Nephron progenitor cell (in vitro differentiated cells): ENCODE results near the gene IZUMO4.
A peak's percentile ranks its signal among the peaks of the same experiment; 100 is the strongest.

Source experiments
- DNase-seq: peaks from one replicate; pipeline ENCODE4 v3.0.0; 2021
- H3K27ac Mint-ChIP-seq: 2 replicates; pipeline ENCODE4 v1.8.0; 2021; ENCODE audit warnings: mild to moderate bottlenecking, moderate library complexity, mixed read lengths
- H3K27me3 Mint-ChIP-seq: 2 replicates; pipeline ENCODE4 v1.8.0; 2021; ENCODE audit warnings: mild to moderate bottlenecking, low read depth, mixed read lengths; ENCODE audit not compliant: poor library complexity
- H3K36me3 Mint-ChIP-seq: 2 replicates; pipeline ENCODE4 v1.8.0; 2021; ENCODE audit warnings: low read depth, mixed read lengths
- H3K4me1 Mint-ChIP-seq: 2 replicates; pipeline ENCODE4 v1.8.0; 2021; ENCODE audit warnings: mixed read lengths
- H3K4me3 Mint-ChIP-seq: 2 replicates; pipeline ENCODE4 v1.8.0; 2021; ENCODE audit warnings: mild to moderate bottlenecking, moderate library complexity, mixed read lengths
- H3K9me3 Mint-ChIP-seq: 2 replicates; pipeline ENCODE4 v1.8.0; 2021; ENCODE audit warnings: mild to moderate bottlenecking, moderate library complexity, mixed read lengths
- CTCF ChIP-seq: fragments of 200-600 bp; sonication (generic); IDR thresholded peaks from 2 replicates; pipeline ENCODE4 v1.5.0; 2021; ENCODE audit warnings: antibody characterized with exemption

IZUMO4 gene

GRCh38 chr19:2097886-2098327 is 1.2 kb downstream of the IZUMO4 start:
- DNase-seq: no peak
- Mint-ChIP-seq H3K27me3 (no peaks in the 10 kb centered on the region), H3K4me3 (no peak overlapping the region), H3K4me1 (peaks cover 32% of the 10 kb centered on the region), H3K36me3 (peaks cover 10% of the 10 kb centered on the region), H3K9me3 (no peaks in the 10 kb centered on the region), H3K27ac (no peak overlapping the region)
- TF ChIP-seq CTCF: no peak

- Mint-ChIP-seq H3K27ac (no peak overlapping the region), H3K4me1 (peaks cover 24% of the 10 kb centered on the region), H3K4me3 (no peak overlapping the region), H3K27me3 (no peaks in the 10 kb centered on the region), H3K9me3 (peaks cover under 1% of the 10 kb centered on the region), H3K36me3 (peaks cover 18% of the 10 kb centered on the region)
- no peak for TF ChIP-seq CTCF
- DNase-seq: no peak
Measured at GRCh38 chr19:2099054-2099501, 2.4 kb downstream of the IZUMO4 start.

GRCh38 chr19:2099937-2100718 is 3.4 kb downstream of the IZUMO4 start:
- H3K9me3 Mint-ChIP-seq: peaks cover 7% of the 10 kb centered on the region
- no peak for DNase-seq
- H3K4me1 Mint-ChIP-seq: peaks cover 14% of the 10 kb centered on the region
- no peaks in the 10 kb centered on the region for H3K27me3 Mint-ChIP-seq
- H3K36me3 Mint-ChIP-seq: peaks cover 28% of the 10 kb centered on the region
- H3K27ac Mint-ChIP-seq: no peak overlapping the region
- TF ChIP-seq CTCF: no peak
- no peak overlapping the region for H3K4me3 Mint-ChIP-seq

DNA sequence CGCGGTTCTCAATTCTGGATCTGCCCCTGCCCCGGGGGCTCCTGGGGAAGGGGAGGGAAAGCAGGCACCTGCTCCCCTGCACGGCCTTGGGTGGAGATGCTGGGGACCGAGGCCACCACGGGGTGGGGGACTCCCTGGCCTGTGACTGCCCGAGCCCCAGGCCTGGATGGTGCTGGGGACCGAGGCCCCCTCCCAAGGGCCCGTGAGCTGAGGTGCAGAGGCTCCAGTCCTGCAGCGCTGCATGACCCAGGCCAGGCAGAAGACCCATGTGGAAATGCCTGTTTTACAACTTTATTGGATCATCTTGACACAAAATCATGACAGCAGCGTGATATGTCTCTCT is 4.0 kb downstream of the IZUMO4 start:
- DNase-seq: no peak
- Mint-ChIP-seq H3K4me3 (no peak overlapping the region), H3K4me1 (peaks cover 8% of the 10 kb centered on the region), H3K36me3 (peaks cover 34% of the 10 kb centered on the region), H3K27ac (peak overlapping the region; percentile 77), H3K9me3 (peaks cover 13% of the 10 kb centered on the region), H3K27me3 (no peaks in the 10 kb centered on the region)
- no peak for TF ChIP-seq CTCF

DNA sequence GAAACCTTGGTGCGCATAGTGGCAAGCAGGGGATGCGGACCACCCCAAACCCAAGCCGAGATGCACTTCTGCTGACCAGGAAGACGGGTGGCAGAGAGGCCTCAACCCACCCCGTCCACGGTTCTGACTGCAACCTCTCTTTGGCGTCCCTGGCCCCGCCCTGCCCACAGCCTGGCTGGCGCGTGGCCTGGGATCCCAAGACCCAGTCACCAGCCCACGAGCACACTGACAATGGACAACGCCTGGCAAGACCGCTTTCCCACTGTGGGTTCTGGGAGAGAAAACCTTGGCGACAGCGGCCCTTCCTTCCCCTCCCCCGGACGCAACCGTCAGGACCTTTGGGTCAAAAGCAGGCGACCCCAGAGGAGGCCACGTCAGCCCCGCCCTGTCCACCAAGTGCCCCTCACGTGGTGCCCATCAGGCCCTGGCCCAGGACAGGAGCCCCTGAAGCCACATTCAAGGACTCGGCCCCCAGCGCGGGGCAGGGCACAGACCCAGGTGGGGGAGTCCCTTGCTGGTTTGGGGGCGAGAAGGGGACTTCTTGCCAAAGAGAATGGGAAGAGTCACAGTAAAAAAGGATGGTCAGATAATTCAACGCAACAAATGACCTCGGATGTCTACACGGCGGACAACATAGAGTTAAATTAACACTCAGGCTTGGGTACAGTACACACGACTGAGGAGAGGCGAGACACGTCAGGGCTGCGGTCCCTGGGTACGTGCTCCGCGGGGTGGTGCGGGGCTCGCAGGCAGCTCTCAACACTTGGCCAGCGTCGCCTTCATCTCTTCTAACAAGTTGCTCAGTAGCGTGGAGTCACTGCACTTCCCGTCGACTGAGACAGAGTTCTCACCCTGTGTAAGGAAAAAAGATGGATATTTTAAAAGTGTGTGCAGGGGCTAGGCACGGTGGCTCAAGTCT is 5.0 kb downstream of the IZUMO4 start:
- no peak for TF ChIP-seq CTCF
- Mint-ChIP-seq H3K27ac (no peak overlapping the region), H3K27me3 (no peaks in the 10 kb centered on the region), H3K4me1 (peaks cover 5% of the 10 kb centered on the region), H3K36me3 (peaks cover 44% of the 10 kb centered on the region), H3K4me3 (no peak overlapping the region), H3K9me3 (peaks cover 23% of the 10 kb centered on the region)
- no peak for DNase-seq
